NCI-H2107 (cell line): ENCODE results near the gene FHOD3.
"Not testable (repeated sequence)": the region's sequence is repeated elsewhere in the genome, so short reads cannot be mapped to it uniquely, and the experiment has no call there.

ENCODE experiments used
- DNase-seq: peaks from one replicate; lab custom pipeline; 2025; lab: John Stamatoyannopoulos, UW

FHOD3 gene

DNA sequence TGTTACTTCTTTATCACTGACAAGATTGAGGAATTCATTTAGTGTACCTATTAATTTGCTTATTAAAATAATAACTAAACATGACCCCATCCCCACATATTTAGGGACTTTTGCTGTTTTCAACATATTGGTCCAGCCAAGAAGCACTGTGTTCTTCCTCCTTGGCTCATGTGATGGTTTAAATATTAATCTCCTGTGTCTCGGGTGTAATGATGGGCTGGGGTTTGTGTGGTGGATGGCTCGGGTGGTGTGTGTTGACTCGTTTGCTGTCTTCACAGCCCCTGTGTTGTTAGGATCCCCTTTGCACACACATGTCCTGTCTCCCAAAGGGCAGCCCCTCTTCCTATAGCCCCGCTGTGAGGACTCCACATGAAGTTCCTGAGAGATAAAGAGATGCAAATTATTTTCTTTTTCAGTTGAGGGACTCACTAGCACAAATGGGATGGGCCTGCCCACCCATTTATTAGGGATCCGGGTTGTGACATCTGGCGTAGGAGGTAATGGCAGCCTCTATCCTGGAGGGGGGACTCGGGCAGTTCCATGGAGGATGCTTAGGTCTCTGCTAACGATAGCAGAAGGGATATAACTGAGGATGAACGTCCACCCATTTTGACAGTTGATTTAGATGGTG, 53.4 kb downstream of the FHOD3 start:
- DNase-seq = no peak

DNA sequence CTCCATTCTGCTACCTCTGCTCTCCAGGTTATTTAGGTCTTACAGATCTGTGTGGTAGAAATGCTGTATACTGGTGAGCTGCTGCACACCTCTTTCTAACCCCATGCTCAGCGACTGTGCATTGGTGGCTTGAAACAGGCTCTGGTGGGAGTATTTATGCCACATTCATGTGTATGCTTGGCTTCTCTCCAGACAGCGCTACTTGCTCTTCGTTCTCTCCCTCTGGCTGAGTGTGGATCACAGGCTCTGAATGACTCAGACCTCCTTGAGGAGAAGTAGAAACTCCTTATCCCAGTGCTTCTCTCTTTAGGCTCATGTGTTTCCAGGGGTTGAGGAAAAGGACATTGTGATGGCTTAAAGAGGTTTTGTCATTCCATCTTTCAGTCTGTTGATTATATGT, 54.9 kb downstream of the FHOD3 start:
- DNase-seq = no peak

DNA sequence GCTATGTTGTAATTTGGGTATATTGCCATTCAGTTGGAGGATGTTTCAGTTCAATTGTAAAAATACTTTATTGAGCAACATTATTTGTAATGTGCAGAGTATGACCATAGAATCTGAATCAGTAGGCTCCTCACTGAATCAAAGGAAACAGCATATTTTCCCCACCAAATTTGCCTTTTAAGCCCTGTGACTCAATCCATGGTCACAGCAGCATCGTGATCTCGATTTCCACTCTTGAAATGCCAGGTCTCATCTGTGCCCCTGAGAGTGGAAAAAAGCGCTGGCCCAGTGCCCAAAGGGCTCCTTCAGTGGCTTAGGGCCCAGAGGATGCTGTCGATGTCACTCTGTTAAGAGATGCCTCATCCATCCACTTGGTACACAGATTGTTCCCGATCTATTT, 57.5 kb downstream of the FHOD3 start:
- no peak for DNase-seq

DNA sequence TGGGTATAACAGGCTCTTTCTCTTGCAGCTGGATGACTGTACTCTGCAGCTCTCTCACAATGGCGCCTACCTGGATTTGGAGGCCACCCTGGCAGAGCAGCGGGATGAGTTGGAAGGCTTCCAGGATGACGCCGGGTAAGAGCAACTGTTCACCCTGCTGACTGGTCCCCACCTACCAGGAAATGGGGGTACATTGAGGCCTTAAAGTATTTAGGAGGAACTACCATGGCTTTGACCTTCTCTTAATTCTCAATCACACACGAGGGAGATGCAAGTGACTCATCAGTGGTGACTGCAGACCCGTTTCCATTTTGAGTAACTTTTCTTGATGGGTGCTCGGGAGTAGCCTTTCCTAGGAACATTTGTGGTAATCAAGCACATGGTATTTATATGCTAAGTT, 58.0 kb downstream of the FHOD3 start:
- no peak for DNase-seq

DNA sequence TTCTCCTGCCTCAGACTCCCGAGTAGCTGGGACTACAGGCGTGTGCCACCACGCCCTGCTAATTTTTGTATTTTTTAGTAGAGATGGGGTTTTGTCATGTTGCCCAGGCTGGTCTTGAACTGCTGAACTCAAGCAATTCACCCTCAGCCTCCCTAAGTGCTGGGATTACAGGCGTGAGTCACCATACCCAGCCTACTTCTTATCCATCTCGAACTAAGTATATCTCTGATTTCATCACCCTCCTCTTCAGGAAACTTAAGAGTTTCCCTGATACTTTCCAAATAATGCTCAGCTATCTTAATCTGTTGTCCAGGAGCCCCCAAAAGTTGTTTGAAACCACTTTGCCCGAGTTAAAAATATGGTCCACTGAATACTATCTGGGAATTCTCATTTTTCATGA, 59.2 kb downstream of the FHOD3 start:
- not testable (repeated sequence) for DNase-seq

DNA sequence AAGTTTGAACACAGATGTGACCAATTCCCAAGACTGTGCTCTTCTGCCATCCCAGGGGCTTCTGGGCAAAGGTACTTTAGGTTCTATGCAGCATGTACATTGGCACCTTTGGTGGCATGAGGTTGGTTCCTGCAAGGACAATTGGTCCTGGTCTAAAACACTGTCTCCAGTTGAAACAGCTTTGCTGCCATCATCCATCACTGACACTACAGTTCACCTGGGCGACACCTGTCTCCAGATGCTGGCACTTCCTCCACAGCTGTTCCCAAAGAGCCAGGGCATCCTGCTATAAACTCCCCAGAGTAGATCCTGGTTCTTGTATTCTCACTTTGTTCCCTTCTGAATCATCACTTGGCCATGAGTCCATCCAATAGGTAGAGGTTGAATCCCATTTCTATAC, 60.6 kb downstream of the FHOD3 start:
- no peak for DNase-seq

DNA sequence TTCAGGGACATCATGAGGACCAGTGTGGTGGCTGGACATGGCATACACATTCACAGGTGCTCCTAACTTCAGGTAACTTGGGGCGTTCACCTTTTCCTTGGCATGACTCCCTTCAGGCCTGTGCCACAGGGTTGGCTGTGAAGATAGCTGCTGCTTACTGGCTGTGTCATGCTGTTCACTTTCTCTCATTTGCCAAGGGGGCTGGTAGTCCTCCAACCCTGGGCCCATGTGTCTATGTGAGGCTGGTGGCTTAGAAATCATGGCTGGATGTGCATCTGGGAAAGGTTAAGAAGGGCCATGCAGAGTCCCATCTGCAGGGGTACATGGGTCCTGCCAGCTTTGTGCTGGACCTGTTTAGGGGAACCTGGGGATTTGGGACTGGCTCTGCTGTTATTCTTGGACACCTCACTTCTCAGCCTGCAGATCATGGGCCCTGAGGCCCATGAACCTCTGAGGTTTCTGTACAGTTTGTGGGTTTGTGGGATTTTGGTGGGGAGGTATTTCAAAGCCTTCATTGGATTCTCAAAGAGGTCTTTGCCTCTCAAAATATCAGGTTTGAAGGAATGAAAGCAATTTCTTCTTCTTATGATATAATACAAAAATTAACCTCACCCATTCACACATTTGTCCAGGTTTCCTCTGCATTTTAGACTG, 62.9 kb downstream of the FHOD3 start:
- no peak for DNase-seq

DNA sequence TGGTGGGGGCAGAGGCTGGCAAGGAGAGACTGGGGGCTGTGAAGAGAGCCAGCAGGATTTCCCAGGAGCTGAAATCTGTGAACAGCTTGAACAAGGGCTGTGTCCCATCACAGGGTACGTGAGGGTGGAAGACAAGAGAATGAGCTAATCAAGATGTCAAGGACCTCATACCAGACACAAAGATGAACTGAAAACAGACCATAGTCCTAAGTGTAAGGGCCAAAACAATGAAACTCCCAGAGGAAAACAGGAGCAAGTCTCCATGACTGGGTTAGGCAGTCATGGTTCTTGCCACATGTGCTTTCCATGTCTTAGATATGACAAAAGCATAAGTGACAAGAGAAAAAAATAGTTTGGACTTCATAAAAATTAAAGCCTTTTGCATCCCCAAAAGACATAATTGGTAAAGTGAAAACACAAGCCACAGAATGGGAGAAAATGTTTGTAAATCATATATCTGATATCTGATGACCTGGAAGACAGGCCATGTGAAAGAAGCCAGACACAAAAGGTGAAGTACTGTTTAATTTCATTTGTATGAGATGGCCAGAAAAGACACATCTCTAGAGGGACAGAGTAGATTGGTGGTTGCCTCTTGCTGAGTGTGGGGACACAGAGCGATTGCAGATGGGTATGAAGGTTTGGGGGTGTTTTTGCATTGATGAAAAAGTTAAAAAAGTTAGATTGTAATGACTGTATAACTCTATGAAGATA, 67.6 kb downstream of the FHOD3 start:
- no peak for DNase-seq

DNA sequence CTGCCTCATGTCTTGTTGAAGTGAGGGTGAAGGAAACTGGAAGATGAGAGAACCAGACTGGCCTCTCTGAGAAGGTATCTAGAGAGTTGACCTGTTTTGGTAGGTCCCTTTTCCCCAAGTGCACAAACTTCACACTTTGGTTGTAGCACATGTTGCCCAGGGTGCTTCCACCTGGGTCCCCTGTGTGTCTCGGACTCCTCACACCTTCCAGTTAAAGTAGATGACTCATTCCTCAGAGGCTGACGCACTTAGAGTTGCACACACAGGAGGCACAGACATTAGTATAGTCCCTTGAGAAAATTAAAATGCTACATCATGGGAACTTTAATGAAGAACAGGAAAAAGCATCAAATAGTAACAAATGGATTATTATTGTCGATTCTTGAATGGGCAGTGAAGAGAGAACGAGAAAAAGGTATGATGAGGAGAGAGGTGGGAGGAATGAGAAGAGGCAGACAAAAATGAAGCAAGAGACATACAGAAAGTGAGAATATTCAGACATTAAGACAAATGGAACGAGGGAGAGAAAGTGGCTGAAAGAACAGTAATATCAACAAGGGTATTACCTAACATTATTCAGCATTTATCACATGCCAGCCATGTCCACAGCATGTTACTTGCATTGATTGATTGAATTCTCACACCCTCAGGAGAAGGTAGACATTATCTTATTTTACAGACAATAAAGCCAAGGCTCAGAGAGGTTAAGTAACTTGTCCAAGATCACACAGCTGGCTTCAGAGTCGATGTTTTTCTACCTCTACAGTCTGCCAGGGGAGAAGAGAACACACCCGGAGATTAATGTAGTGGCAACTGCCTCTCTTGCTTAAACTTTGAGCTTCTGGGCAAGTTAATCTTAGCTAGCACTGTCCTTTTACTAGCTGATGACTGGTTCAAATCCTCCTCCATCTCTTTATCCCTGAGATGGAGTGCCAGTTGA, 68.6 kb downstream of the FHOD3 start:
- DNase-seq = no peak

DNA sequence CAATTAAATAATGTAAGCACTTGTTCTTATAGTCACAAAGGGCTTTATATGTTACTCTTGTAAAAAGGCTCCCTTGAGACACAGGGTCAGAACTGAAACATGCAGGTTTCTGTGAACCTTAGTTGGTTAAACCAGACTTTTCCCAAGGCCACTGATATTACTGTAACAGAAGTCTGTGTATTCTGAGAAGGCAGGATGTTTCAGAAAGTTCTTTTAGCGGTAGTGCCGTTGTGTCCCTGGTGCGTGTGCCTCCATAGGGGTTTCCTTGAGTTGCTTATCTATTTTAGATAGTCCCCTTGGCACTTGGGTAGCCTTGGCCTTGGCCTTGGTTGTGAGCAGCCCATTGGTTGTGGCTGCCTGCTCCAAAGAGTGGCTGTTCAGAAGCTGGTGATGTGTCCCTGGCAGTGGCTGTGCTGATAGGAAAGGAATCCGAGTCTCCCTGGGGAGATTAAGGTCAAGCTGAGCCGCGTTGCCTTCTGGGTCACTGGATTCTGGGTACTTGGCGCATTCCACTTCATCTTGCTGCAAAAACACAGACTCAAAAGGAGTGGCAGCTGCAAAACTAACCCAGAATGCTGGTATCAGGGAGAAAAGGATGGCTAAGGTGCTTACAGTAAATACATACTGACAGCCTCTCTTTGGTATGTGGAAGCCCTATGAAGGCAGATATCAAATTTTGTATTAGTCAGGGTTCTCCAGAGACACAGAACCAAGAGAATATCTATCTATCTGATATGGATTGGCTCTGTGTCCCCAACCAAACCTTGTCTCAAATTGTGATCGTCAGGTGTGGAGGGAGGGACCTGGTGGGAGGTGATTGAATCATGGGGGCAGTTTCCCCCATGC, 69.7 kb downstream of the FHOD3 start:
- DNase-seq = no peak

DNA sequence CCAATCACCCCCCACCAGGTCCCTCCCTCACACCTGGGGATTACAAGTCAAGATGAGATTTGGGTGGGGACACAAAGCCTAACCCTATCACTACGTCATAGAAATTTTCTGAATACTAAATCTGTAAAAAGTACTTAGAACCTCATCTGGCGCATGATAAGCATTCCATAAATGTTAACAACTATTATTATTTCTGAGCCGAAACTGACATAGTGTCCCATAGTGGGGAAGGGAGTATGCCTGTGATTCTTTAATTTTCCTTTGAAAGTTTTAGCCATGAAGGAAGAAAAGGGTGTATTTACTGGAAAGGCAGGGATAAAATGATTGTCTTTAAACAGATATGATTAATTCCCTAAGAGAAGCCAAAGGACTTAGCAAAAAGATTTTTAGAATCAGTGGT, 71.4 kb downstream of the FHOD3 start:
- no peak for DNase-seq

DNA sequence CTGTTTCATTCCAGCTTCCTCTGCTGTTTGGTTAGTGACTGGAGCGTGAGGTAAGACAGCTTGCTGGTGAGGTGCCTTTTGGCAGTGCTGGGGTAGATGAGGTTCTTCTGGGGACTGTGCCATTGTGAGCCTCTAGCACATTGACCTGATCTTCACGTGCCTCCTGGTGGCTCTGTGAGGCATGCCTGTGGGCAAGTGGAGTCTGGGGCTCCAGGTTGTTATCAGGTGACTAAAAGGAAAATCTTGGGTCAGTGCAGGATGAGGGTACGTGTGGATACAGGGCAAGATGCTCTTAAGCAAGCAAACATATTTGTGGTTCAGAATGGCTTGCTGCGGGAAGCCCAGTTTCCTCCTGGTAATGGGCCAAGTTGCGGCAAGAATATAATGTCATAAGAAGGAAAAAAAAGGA, 75.4 kb downstream of the FHOD3 start:
- DNase-seq = no peak

DNA sequence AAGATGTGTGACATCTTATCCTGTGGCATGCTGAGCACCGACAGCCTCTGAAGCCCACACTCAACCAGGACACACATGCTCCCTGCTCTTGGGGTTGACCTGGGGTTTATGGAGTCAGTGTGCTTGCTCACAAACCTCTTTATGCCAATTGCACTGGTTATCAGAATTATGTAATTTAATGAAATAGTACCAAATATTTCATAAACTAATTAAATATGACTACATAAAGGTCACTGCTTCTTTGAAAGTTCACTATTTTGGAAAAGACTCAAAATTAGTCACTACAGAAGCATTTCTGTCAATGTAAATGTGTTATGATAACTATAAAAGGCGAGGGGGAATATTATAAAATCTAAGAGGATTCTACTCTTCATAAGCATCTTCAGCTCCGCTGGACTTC, 76.7 kb downstream of the FHOD3 start:
- DNase-seq = no peak

DNA sequence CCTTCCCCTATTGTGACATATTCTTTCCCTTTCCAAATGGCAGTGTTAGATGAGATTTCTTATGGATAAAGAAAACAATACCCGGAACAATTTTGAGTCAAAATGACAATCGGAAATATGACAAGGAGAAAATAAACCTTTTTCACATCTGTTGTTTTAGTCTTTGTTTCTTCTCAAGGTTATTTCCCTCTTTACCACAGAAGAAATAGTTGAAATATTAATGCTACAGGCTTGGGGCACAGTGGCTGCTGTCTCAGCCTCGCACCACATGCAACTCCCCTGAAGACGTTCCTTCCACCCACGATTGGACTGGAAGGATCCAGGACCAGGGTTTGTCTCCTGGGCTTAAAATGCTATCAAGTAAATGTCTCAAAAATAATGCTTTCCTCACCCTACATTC, 77.6 kb downstream of the FHOD3 start:
- DNase-seq = no peak

DNA sequence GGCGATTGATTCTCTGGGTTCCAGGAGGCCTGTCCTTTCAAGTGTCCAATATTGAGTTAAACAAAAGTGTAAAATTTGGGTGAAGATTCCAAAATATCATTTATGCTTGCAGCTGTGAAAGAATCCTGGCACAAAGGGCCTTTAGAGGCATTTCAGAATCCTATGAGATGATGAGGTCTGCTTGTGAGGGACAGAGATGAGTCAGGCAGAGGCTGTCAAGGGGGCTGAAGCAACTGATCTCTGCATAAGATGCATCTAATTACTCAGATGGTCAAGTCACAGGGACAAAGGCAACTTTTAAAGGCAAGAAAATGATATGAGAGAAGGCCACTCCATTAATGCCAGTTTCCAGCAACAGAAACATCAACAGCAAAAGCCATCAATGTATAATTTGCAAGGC, 78.8 kb downstream of the FHOD3 start:
- no peak for DNase-seq

DNA sequence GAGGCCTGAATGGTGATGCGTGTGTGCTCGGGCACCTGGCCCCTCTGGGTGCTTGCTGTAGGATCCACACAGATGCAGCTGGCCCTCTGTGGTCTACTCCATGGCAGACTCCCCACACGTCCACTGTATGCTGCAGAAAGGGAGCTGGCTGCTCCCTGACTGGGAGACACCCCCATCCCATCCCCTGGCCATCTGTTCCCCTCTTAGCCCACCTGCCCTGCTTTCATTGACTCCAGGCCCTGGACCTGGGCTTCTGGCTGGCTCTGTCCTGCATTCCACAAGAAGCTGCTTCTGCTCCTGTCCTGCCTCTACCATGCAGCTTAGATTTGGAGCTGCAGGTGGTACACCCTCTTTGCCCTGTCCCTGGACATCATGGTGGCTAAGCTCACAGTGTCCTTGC, 80.1 kb downstream of the FHOD3 start:
- DNase-seq = no peak

DNA sequence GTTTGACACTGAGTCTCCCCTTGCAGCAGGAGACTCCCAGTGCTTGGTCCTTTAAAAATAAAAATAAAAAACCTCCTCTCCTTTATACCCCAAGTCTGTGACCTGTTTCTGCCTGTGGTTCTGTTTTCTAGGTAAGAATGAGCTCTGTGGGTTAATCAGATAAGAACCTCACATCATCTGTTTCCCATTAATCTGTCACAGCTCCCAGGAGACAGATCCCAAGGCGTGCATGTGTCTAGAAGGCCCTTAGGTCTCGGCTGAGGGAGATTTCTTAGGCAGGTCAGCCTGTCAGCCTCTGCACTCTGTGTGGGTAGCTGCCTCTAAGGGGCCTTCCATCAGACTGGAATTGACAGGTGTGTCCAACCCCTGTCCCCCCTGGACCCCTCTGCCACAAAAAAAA, 80.7 kb downstream of the FHOD3 start:
- DNase-seq = no peak

DNA sequence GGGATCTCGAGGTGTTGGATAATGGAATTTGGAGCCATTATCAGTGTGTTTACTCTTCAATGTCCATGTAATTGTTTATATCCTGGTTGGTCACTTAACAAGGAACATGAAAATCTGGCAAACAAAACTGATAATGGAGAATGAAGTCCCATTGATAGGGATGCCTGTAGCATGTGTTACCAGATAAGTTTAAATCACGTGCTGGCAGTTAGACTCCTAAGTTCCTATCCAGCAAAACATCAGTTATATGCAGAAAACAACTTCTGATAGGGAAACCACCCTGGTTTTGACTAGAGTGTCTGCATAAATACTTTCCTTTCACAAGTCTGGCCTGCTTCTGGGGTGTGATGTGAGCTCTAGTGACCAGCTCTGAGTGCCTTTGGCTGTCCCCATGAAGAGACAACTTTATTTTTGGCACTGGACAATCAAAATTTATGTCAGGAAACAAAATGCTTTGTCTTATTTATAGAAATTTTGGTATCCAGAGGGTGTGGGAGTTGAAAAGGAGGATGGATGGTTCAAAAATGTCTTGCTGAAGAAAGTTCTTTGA, 82.0 kb downstream of the FHOD3 start:
- DNase-seq = no peak

DNA sequence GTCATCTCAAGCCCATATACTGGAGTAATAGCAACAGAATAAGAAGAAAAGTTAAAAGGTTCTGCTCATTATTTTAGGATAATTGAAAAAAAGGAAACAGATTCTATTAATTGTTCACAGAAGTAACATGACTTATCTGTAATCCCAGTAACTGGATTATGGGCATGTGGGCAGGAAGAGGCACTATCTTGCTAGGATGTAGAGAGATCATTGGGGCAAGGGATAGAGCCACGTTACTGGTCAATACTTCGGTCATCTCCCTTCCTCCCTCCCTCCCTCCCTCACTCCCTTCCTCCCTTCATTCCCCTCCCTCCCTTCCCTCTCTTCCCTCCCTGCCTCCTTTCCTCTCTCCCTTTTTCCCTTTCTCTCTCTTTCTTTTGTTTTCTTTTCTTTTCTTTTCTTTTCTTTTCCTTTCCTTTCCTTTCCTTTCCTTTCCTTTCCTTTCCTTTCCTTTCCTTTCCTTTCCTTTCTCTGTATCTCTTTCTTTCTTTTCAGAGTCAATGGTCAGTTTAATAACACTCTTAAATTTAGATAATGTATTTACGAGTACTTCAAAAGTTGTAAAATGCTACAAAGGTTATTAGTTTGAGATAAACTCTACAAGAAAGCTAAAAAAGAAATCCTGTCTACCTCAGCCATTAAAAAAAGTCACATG, 82.8 kb downstream of the FHOD3 start:
- DNase-seq = no peak

DNA sequence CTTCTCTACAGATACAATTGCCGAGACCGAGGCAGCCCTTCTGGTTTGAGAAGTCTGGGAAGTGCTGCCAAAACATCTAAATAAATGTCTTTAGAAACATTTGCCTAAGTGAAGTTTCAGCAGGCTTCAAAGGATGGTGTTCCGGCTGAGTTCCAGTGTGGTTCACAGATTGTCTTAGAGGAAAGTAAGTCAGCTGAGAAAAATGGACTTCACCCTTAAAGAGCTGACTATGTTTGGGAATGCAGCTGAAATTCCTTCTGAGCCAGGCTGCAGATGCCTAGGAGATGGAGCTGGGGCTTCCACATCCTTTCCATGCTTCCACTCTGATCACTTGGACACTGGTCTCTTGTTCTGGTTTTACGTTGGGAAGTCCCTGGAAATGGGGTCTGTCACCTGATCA, 83.6 kb downstream of the FHOD3 start:
- DNase-seq = no peak

DNA sequence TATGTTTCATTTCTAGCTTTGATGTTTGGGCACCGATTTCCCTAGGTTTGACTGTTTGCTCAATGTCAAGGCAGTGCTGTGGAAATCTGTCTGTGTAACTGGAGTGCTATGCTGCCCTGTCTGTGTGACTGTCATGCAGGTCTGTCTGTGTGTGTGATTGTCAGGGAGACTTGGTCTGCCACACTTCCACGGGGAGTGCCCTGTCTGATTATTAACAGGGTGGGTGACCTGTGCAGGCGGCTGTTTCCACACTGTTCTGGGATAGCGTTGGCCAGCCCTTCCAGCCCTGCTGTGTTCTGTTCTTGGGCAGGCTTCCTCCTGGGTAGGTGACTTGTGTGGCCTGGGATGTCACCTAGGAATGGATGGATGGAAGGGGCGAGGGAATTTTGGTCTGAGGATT, 85.3 kb downstream of the FHOD3 start:
- no peak for DNase-seq
